Liver (tissue), 9 donors: ENCODE results near the gene ARNT2. TPM values are rescaled to one million over a fixed set of nuclear protein-coding genes. Genes with fewer than 3 reads are reported as not detected.

Experiments
- DNase-seq: peaks from one replicate; pipeline ENCODE4 v3.0.0-alpha.2; 2017; ENCODE audit warnings: low spot score
- H3K27ac ChIP-seq, 2 donors: one replicate each; pipeline ENCODE4 v1.7.0; 2013; ENCODE audit warnings: inconsistent platforms in 2 of 2, low read length in 2 of 2, control low read depth in 1 of 2, low read depth in 1 of 2, mild to moderate bottlenecking in 1 of 2
- H3K27me3 ChIP-seq, 4 donors: one replicate each; pipeline versions ENCODE4 v1.6.1 to v1.7.0; 2013; ENCODE audit warnings: low read length in 3 of 4, inconsistent platforms in 1 of 4, mild to moderate bottlenecking in 1 of 4, moderate library complexity in 1 of 4; ENCODE audit not compliant: control insufficient read depth in 4 of 4, insufficient read depth in 4 of 4
- H3K36me3 ChIP-seq, 4 donors: one replicate each; pipeline versions ENCODE4 v1.6.1 to v1.7.0; 2013; ENCODE audit warnings: low read length in 3 of 4, mild to moderate bottlenecking in 3 of 4, low read depth in 1 of 4, moderate library complexity in 1 of 4; ENCODE audit not compliant: control insufficient read depth in 4 of 4, insufficient read depth in 3 of 4
- H3K4me1 ChIP-seq, 4 donors: one replicate each; pipeline versions ENCODE4 v1.6.1 to v1.7.0; 2013; ENCODE audit warnings: low read length in 3 of 4, mild to moderate bottlenecking in 3 of 4, moderate library complexity in 1 of 4; ENCODE audit not compliant: control insufficient read depth in 4 of 4, insufficient read depth in 4 of 4
- H3K4me3 ChIP-seq, 3 donors: one replicate each; pipeline versions ENCODE4 v1.6.1 to v1.7.0; 2013; ENCODE audit warnings: low read length in 3 of 3, control low read depth in 1 of 3, low read depth in 1 of 3, mild to moderate bottlenecking in 1 of 3
- H3K9ac ChIP-seq, 2 donors: one replicate each; pipeline ENCODE4 v1.7.0; 2013; ENCODE audit warnings: low read length in 2 of 2, mild to moderate bottlenecking in 2 of 2, moderate library complexity in 2 of 2, control low read depth in 1 of 2, low read depth in 1 of 2
- H3K9me3 ChIP-seq, 4 donors: one replicate each; pipeline versions ENCODE4 v1.6.1 to v1.7.0; 2013; ENCODE audit warnings: low read length in 3 of 4; ENCODE audit not compliant: control insufficient read depth in 4 of 4
- ATF3 ChIP-seq: IDR thresholded peaks from 2 replicates; pipeline ENCODE4 v1.6.1; 2016; ENCODE audit warnings: antibody characterized with exemption
- CTCF ChIP-seq: fragments of 150-350 bp; IDR thresholded peaks from 2 replicates; pipeline ENCODE4 v1.5.1; 2017; ENCODE audit warnings: improper control_type of control experiment, low read depth, low read length; ENCODE audit not compliant: missing input control
- EGR1 ChIP-seq, 2 donors: IDR thresholded peaks; 2 replicates each; pipeline ENCODE4 v1.6.1; 2016 to 2018; ENCODE audit warnings: antibody characterized with exemption in 2 of 2, low read depth in 2 of 2
- FOXA1 ChIP-seq: IDR thresholded peaks from 2 replicates; pipeline ENCODE4 v1.6.1; 2016; ENCODE audit warnings: antibody characterized with exemption
- FOXA2 ChIP-seq: IDR thresholded peaks from 2 replicates; pipeline ENCODE4 v1.6.1; 2016; ENCODE audit warnings: antibody characterized with exemption
- HNF4A ChIP-seq, 2 donors: conservative IDR thresholded peaks; 2 replicates each; pipeline ENCODE4 v1.6.1; 2016; ENCODE audit warnings: antibody characterized with exemption in 2 of 2, mild to moderate bottlenecking in 2 of 2
- HNF4G ChIP-seq: IDR thresholded peaks from 2 replicates; pipeline ENCODE4 v1.6.1; 2016; ENCODE audit warnings: antibody characterized with exemption
- JUND ChIP-seq, 2 donors: IDR thresholded peaks; 2 replicates each; pipeline ENCODE4 v1.6.1; 2016; ENCODE audit warnings: antibody characterized with exemption in 2 of 2
- NR2F2 ChIP-seq: IDR thresholded peaks from 2 replicates; pipeline ENCODE4 v1.6.1; 2016; ENCODE audit warnings: antibody characterized with exemption
- RAD21 ChIP-seq, 2 donors: IDR thresholded peaks; 2 replicates each; pipeline ENCODE4 v1.6.1; 2016; ENCODE audit warnings: antibody characterized with exemption in 2 of 2, mild to moderate bottlenecking in 2 of 2
- REST ChIP-seq: IDR thresholded peaks from 2 replicates; pipeline ENCODE4 v1.6.1; 2016; ENCODE audit warnings: antibody characterized with exemption, mild to moderate bottlenecking
- RXRA ChIP-seq, 2 donors: IDR thresholded peaks; 2 replicates each; pipeline ENCODE4 v1.6.1; 2017 to 2018; ENCODE audit warnings: antibody characterized with exemption in 2 of 2, mild to moderate bottlenecking in 1 of 2
- SP1 ChIP-seq: IDR thresholded peaks from 2 replicates; pipeline ENCODE4 v1.6.1; 2018; ENCODE audit warnings: antibody characterized with exemption, mild to moderate bottlenecking
- TAF1 ChIP-seq: conservative IDR thresholded peaks from 2 replicates; pipeline ENCODE4 v1.6.1; 2016; ENCODE audit warnings: antibody characterized with exemption, mild to moderate bottlenecking
- YY1 ChIP-seq: IDR thresholded peaks from 2 replicates; pipeline ENCODE4 v1.6.1; 2016; ENCODE audit warnings: antibody characterized with exemption, mild to moderate bottlenecking
- WGBS: extraction: QIAGEN DNeasy Blood & Tissue Kit; methylation state at CpG from one replicate; pipeline ENCODE4 v1.1.7; 2013; 5-methylcytosine and 5-hydroxymethylcytosine counted together
- polyA plus RNA-seq, 2 donors: library from polyadenylated mRNA; stranded (reverse) in 1 of 2; unstranded in 1 of 2; fragments of 200-250 nt in 1 of 2; fragments of >200 nt in 1 of 2; fragmentation: Nextera tagmentation in 1 of 2; extraction: Ambion mirVana in 1 of 2; gene quantifications; one replicate each; pipeline versions ENCODE4 v1.2.1 to v1.2.3, GENCODE V29; 2013 to 2015
- total RNA-seq, 2 donors: library from RNA; depleted of rRNA; stranded (reverse); fragments of >200 nt; gene quantifications; one replicate each; pipeline ENCODE4 v1.2.3, GENCODE V29; 2014
- donor health status: healthy.
- donor health status: healthy.
- donor health status: healthy.
- donor health status: healthy.
- donor health status: healthy.

ARNT2 gene
- total and polyA plus RNA-seq, 4 donors, result 0.17 to 0.92 (median 0.54) TPM

- TF ChIP-seq HNF4A (conservative IDR thresholded peaks at IDR 0.05) (no peak), FOXA1 (no peak), EGR1 (IDR thresholded peaks at IDR 0.05; ENCODE audit: low read depth in 2 of 2) (no peak), TAF1 (no peak), CTCF (no peak), RAD21 (IDR thresholded peaks at IDR 0.05) (no peak), NR2F2 (no peak), YY1 (no peak), JUND (IDR thresholded peaks at IDR 0.05) (no peak), HNF4G (no peak)
These were observed 197.1 kb downstream of the ARNT2 start (continued) for GRCh38 chr15:80601256-80601655.

- Histone ChIP-seq H3K9me3 (no peaks in the 10 kb centered on the region), H3K36me3 (no peaks in the 10 kb centered on the region), H3K27me3 (no peaks in the 10 kb centered on the region), H3K4me1 (peaks cover 11 to 16% (median 12%) of the 10 kb centered on the region in 4 donors), H3K9ac (no peak overlapping the region), H3K27ac (no peak overlapping the region), H3K4me3 (no peak overlapping the region)
- DNase-seq, result no peak
- TF ChIP-seq CTCF (no peak), FOXA1 (no peak), JUND (IDR thresholded peaks at IDR 0.05) (no peak), SP1 (no peak)
- 89% methylated on average over 14 of the region's 14 CpGs for WGBS
These were observed 200.7 kb downstream of the ARNT2 start for GRCh38 chr15:80604583-80605575.

GRCh38 chr15:80605591-80606150 is 201.5 kb downstream of the ARNT2 start:
- Histone ChIP-seq H3K4me3 (no peak overlapping the region), H3K27ac (no peak overlapping the region), H3K36me3 (no peaks in the 10 kb centered on the region), H3K27me3 (no peaks in the 10 kb centered on the region), H3K4me1 (peaks cover 11 to 16% (median 12%) of the 10 kb centered on the region in 4 donors), H3K9ac (no peak overlapping the region), H3K9me3 (no peaks in the 10 kb centered on the region)
- no peak for DNase-seq
- WGBS, result 97% methylated on average over 6 of the region's 6 CpGs
- TF ChIP-seq ATF3 (no peak), SP1 (no peak), REST (no peak), FOXA2 (no peak), EGR1 (IDR thresholded peaks at IDR 0.05; ENCODE audit: low read depth in 2 of 2) (no peak), RXRA (IDR thresholded peaks at IDR 0.05) (no peak), FOXA1 (no peak)
